ENCODE measurements around the gene WNK3. TPM values are rescaled to one million over a fixed set of nuclear protein-coding genes. Genes with fewer than 3 reads are reported as not detected.

Gene WNK3
- polyA plus RNA-seq, 3 donors = not detected

DNA sequence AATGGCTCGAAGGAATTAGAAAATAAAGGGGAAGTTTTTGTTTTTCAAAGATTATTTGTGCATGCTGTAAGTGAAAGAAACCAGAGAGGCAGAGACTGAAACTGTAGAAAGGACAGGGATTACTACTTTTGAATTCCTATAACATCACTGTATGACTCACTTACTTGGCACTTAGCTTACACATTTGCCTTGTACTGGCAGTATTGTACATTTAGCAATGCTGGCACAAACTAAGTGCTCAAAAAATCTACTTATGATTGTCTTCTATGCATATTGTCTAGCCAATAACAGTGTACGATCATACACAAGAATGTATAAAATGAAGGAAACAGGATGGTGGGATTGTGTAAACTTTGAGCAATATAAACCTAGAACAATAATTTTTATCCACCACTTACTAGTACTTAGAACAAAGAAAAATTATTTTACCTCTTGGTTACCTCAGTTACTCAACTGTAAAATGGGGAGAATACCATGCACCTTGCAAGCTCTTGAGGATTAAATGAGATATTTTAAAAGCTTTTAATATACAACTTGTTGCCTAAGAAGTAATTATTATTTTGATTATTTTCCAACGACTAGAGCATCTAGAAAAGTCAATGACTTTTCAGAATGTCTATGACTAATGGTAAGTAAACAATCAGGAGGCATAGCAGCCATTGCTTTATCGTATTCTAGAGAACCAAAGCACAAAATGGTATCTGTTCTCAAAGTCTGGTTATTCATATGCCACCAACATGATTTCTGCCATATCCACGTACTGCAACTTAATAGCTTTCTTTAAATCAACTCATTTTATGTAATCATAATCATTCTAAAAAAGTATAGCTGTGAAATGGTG is 179.5 kb downstream of the WNK3 start:
- no peaks in the 10 kb centered on the region for H4K20me1 ChIP-seq (ENCODE audit: insufficient read depth, low read length)
- H3K4me1 Mint-ChIP-seq = peaks cover 48% of the 10 kb centered on the region
- peak overlapping the region in 5 of 7 donors; percentile 18 to 85 (median 77) for H3K27ac Mint-ChIP-seq
- H3K79me2 ChIP-seq (ENCODE audit: insufficient read depth, low read length) = peaks cover 54% of the 10 kb centered on the region
- DNase-seq = peak in 2 of 3 donors; percentile 10 to 25
- H3K27me3 ChIP-seq (ENCODE audit: control insufficient read depth in 2 of 2, insufficient read depth in 2 of 2, low read length in 2 of 2) = no peaks in the 10 kb centered on the region
- intact Hi-C loops (cut with micrococcal nuclease) = no loop called here
- peaks cover 0 to 2% (median 0%) of the 10 kb centered on the region in 7 donors for H3K9me3 Mint-ChIP-seq
- H3K4me2 ChIP-seq (replicated peaks; ENCODE audit: extremely low read depth, low read length, poor library complexity, severe bottlenecking) = peak overlapping the region; percentile 43
- H3K9me3 ChIP-seq (replicated peaks in 1 of 2; ENCODE audit: control insufficient read depth in 1 of 2, insufficient read depth in 1 of 2, low read length in 2 of 2) = no peaks in the 10 kb centered on the region
- no CpG with 5 or more reads among the region's 5 CpGs for WGBS (ENCODE audit: insufficient coverage)
- H3K9ac ChIP-seq (ENCODE audit: insufficient read depth, low read length, poor library complexity, severe bottlenecking) = no peak overlapping the region
- H3K4me1 ChIP-seq (ENCODE audit: control insufficient read depth in 1 of 2, insufficient read depth in 2 of 2, low read length in 2 of 2) = peaks cover 36 to 44% of the 10 kb centered on the region in 2 donors
- H2AFZ ChIP-seq (ENCODE audit: insufficient read depth, low read depth, low read length, poor library complexity, severe bottlenecking) = no peak overlapping the region
- peak overlapping the region; percentile 21 to 48 for H3K4me3 Mint-ChIP-seq
- peaks cover 2 to 8% of the 10 kb centered on the region in 2 donors for H3K36me3 ChIP-seq (replicated peaks in 1 of 2; ENCODE audit: control insufficient read depth in 1 of 2, insufficient read depth in 2 of 2, low read length in 2 of 2)
- H3K27me3 Mint-ChIP-seq (ENCODE audit: low read depth in 3 of 3) = peaks cover 0 to 9% (median 0%) of the 10 kb centered on the region in 3 donors
- peak overlapping the region in 1 of 2 donors; percentile 64 for H3K27ac ChIP-seq (ENCODE audit: low read depth in 1 of 2, low read length in 2 of 2)
- H3K36me3 Mint-ChIP-seq = peaks cover 0 to 10% of the 10 kb centered on the region in 2 donors
- no peak for TF ChIP-seq CTCF (IDR thresholded peaks at IDR 0.05)
- no peak overlapping the region for H3K4me3 ChIP-seq (replicated peaks in 1 of 3; ENCODE audit: low read depth in 2 of 3, low read length in 3 of 3)

DNA sequence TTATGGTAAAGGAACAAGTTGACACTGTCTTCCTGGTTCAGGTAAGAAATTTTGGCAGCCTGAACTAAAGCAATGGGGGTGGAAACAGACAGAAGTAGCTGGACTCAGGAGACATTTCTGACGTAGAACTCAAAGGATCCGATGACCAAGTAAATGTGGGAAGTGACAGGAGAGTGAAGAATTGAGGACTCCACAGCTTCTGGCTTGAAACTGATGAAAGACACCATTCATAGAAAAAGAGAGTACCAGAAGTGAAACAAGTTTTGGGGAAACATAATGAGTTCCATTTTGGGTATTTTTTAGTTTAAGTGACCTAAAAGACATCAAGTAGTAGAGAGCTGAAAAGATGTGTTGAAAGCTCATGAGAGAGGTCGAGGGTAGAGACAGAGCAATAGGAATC is 180.5 kb downstream of the WNK3 start:
- Mint-ChIP-seq H3K36me3 (peaks cover 0 to 10% of the 10 kb centered on the region in 2 donors), H3K4me3 (no peak overlapping the region), H3K9me3 (peaks cover 0 to 2% (median 0%) of the 10 kb centered on the region in 7 donors), H3K4me1 (peaks cover 48% of the 10 kb centered on the region), H3K27me3 (ENCODE audit: low read depth in 3 of 3) (peaks cover 0 to 9% (median 0%) of the 10 kb centered on the region in 3 donors), H3K27ac (peak overlapping the region in 6 of 7 donors; percentile 54 to 85 (median 68))
- Histone ChIP-seq H3K27me3 (ENCODE audit: control insufficient read depth in 2 of 2, insufficient read depth in 2 of 2, low read length in 2 of 2) (no peaks in the 10 kb centered on the region), H3K27ac (ENCODE audit: low read depth in 1 of 2, low read length in 2 of 2) (peak overlapping the region in 1 of 2 donors; percentile 64), H3K4me1 (ENCODE audit: control insufficient read depth in 1 of 2, insufficient read depth in 2 of 2, low read length in 2 of 2) (peaks cover 36 to 44% of the 10 kb centered on the region in 2 donors), H3K9me3 (replicated peaks in 1 of 2; ENCODE audit: control insufficient read depth in 1 of 2, insufficient read depth in 1 of 2, low read length in 2 of 2) (no peaks in the 10 kb centered on the region), H3K9ac (ENCODE audit: insufficient read depth, low read length, poor library complexity, severe bottlenecking) (no peak overlapping the region), H3K4me2 (replicated peaks; ENCODE audit: extremely low read depth, low read length, poor library complexity, severe bottlenecking) (peak overlapping the region; percentile 43), H3K79me2 (ENCODE audit: insufficient read depth, low read length) (peaks cover 51% of the 10 kb centered on the region), H3K36me3 (replicated peaks in 1 of 2; ENCODE audit: control insufficient read depth in 1 of 2, insufficient read depth in 2 of 2, low read length in 2 of 2) (peaks cover 2 to 8% of the 10 kb centered on the region in 2 donors), H3K4me3 (replicated peaks in 1 of 3; ENCODE audit: low read depth in 2 of 3, low read length in 3 of 3) (no peak overlapping the region), H2AFZ (ENCODE audit: insufficient read depth, low read depth, low read length, poor library complexity, severe bottlenecking) (no peak overlapping the region), H4K20me1 (ENCODE audit: insufficient read depth, low read length) (no peaks in the 10 kb centered on the region)
- no peak for TF ChIP-seq CTCF (IDR thresholded peaks at IDR 0.05)
- intact Hi-C loops (cut with micrococcal nuclease) = no loop called here
- WGBS (ENCODE audit: insufficient coverage) = 0% methylated on average over 1 of the region's 3 CpGs
- DNase-seq = no peak

All from CD14-positive monocyte (primary cell).